HG02678 (cell line): ENCODE data around the gene JMJD1C.
"Not testable (repeated sequence)": the region's sequence is repeated elsewhere in the genome, so short reads cannot be mapped to it uniquely, and the experiment has no call there.

Source experiments
- ATAC-seq: cut with Tn5 transposase; IDR thresholded peaks from one replicate; pipeline ENCODE4 v1.9.1; 2021; ENCODE audit warnings: mild to moderate bottlenecking, moderate library complexity; ENCODE audit not compliant: unreplicated experiment

Gene JMJD1C

GRCh38 chr10:63410633-63411032 is 55.1 kb downstream of the JMJD1C start:
- ATAC-seq, result no peak

- ATAC-seq, result no peak
These were observed 56.2 kb downstream of the JMJD1C start for GRCh38 chr10:63409465-63410027.

GRCh38 chr10:63407136-63407662 is 58.6 kb downstream of the JMJD1C start:
- ATAC-seq, result no peak

GRCh38 chr10:63396133-63396761 is 69.5 kb downstream of the JMJD1C start:
- ATAC-seq, result no peak

GRCh38 chr10:63393050-63393449 is 72.7 kb downstream of the JMJD1C start:
- ATAC-seq, result no peak

GRCh38 chr10:63392224-63392623 is 73.6 kb downstream of the JMJD1C start:
- no peak for ATAC-seq

- ATAC-seq, result no peak
These were observed 74.0 kb downstream of the JMJD1C start for GRCh38 chr10:63391812-63392211.

GRCh38 chr10:63390521-63390920 is 75.3 kb downstream of the JMJD1C start:
- no peak for ATAC-seq

- ATAC-seq, result no peak
These were observed 77.3 kb downstream of the JMJD1C start for GRCh38 chr10:63388421-63389031.

- no peak for ATAC-seq
These were observed 80.5 kb downstream of the JMJD1C start for GRCh38 chr10:63385254-63385653.

- no peak for ATAC-seq
These were observed 81.1 kb downstream of the JMJD1C start for GRCh38 chr10:63384675-63385074.

- ATAC-seq, result no peak
These were observed 81.8 kb downstream of the JMJD1C start for GRCh38 chr10:63384001-63384400.

GRCh38 chr10:63383141-63383540 is 82.6 kb downstream of the JMJD1C start:
- ATAC-seq, result no peak

GRCh38 chr10:63382066-63382465 is 83.7 kb downstream of the JMJD1C start:
- ATAC-seq, result no peak

GRCh38 chr10:63377305-63377661 is 88.5 kb downstream of the JMJD1C start:
- ATAC-seq, result not testable (repeated sequence)

GRCh38 chr10:63376560-63377304 is 89.0 kb downstream of the JMJD1C start:
- ATAC-seq, result peak; percentile 98

GRCh38 chr10:63375859-63376258 is 89.9 kb downstream of the JMJD1C start:
- no peak for ATAC-seq

GRCh38 chr10:63375458-63375857 is 90.3 kb downstream of the JMJD1C start:
- no peak for ATAC-seq

GRCh38 chr10:63374991-63375390 is 90.8 kb downstream of the JMJD1C start:
- ATAC-seq, result no peak

GRCh38 chr10:63373176-63373575 is 92.6 kb downstream of the JMJD1C start:
- no peak for ATAC-seq

GRCh38 chr10:63369711-63370110 is 96.1 kb downstream of the JMJD1C start:
- no peak for ATAC-seq

GRCh38 chr10:63368365-63368764 is 97.4 kb downstream of the JMJD1C start:
- no peak for ATAC-seq
